H9 (cell line): ENCODE data around the gene SLC19A1. TPM values are rescaled to one million over a fixed set of nuclear protein-coding genes. Genes with fewer than 3 reads are reported as not detected.
A peak's percentile ranks its signal among the peaks of the same experiment; 100 is the strongest.

Experiments
- DNase-seq: peaks from one replicate; pipeline ENCODE4 v3.0.0-alpha.2; 2017
- H2AFZ ChIP-seq: one replicate; pipeline ENCODE4 v1.6.1; 2013; ENCODE audit warnings: mild to moderate bottlenecking, low read length, control low read depth, moderate library complexity
- H2AK5ac ChIP-seq: 2 replicates; pipeline ENCODE4 v1.6.1; 2013; ENCODE audit warnings: low read length, control low read depth, mixed read lengths; ENCODE audit not compliant: insufficient read length
- H2BK120ac ChIP-seq: one replicate; pipeline ENCODE4 v1.6.1; 2013; ENCODE audit warnings: low read depth, mild to moderate bottlenecking, low read length, control low read depth, inconsistent platforms; ENCODE audit not compliant: poor library complexity, severe bottlenecking
- H2BK12ac ChIP-seq: 2 replicates; pipeline ENCODE4 v1.6.1; 2013; ENCODE audit warnings: low read length, control low read depth, mixed read lengths, low read depth; ENCODE audit not compliant: insufficient read length
- H2BK15ac ChIP-seq: 2 replicates; pipeline ENCODE4 v1.6.1; 2013; ENCODE audit warnings: low read depth, low read length, control low read depth
- H2BK20ac ChIP-seq: one replicate; pipeline ENCODE4 v1.6.1; 2013; ENCODE audit warnings: low read depth, mild to moderate bottlenecking, low read length, control low read depth, inconsistent platforms; ENCODE audit not compliant: poor library complexity, severe bottlenecking
- H2BK5ac ChIP-seq: 2 replicates; pipeline ENCODE4 v1.6.1; 2013; ENCODE audit warnings: low read length, control low read depth, mixed read lengths; ENCODE audit not compliant: insufficient read length
- H3K14ac ChIP-seq: 2 replicates; pipeline ENCODE4 v1.6.1; 2013; ENCODE audit warnings: low read length, control low read depth; ENCODE audit not compliant: insufficient read depth
- H3K18ac ChIP-seq: 2 replicates; pipeline ENCODE4 v1.6.1; 2013; ENCODE audit warnings: low read depth, mild to moderate bottlenecking, mixed read lengths, low read length, control low read depth; ENCODE audit not compliant: insufficient read length
- H3K23ac ChIP-seq: 2 replicates; pipeline ENCODE4 v1.6.1; 2013; ENCODE audit warnings: low read length, control low read depth, mixed read lengths, low read depth; ENCODE audit not compliant: insufficient read length
- H3K23me2 ChIP-seq: 2 replicates; pipeline ENCODE4 v1.6.1; 2013; ENCODE audit warnings: low read depth, mild to moderate bottlenecking, mixed read lengths, low read length, control low read depth; ENCODE audit not compliant: insufficient read length, poor library complexity, severe bottlenecking
- H3K27ac ChIP-seq: 2 replicates; pipeline ENCODE4 v1.5.1; 2013; ENCODE audit warnings: low read length, control low read depth, mixed read lengths, low read depth; ENCODE audit not compliant: insufficient read length
- H3K27me3 ChIP-seq: 2 replicates; pipeline ENCODE4 v1.6.1; 2013; ENCODE audit warnings: low read length, control low read depth, inconsistent platforms; ENCODE audit not compliant: insufficient read depth
- H3K4ac ChIP-seq: 2 replicates; pipeline ENCODE4 v1.6.1; 2013; ENCODE audit warnings: low read depth, mild to moderate bottlenecking, control low read depth, inconsistent platforms, low read length, moderate library complexity
- H3K4me1 ChIP-seq: 2 replicates; pipeline ENCODE4 v1.6.1; 2013; ENCODE audit warnings: low read length, control low read depth, inconsistent platforms; ENCODE audit not compliant: insufficient read depth
- H3K4me2 ChIP-seq: 2 replicates; pipeline ENCODE4 v1.6.1; 2013; ENCODE audit warnings: low read length, control low read depth, mixed read lengths; ENCODE audit not compliant: insufficient read length, insufficient read depth
- H3K56ac ChIP-seq: 2 replicates; pipeline ENCODE4 v1.6.1; 2013; ENCODE audit warnings: low read depth, mild to moderate bottlenecking, mixed read lengths, low read length, control low read depth; ENCODE audit not compliant: insufficient read length
- H3K79me1 ChIP-seq: 2 replicates; pipeline ENCODE4 v1.6.1; 2013; ENCODE audit warnings: low read depth, mild to moderate bottlenecking, moderate library complexity, low read length, control low read depth, inconsistent platforms; ENCODE audit not compliant: insufficient read depth, poor library complexity, severe bottlenecking
- H3K79me2 ChIP-seq: 2 replicates; pipeline ENCODE4 v1.6.1; 2013; ENCODE audit warnings: low read length, control low read depth, inconsistent platforms; ENCODE audit not compliant: insufficient read depth
- H3K9ac ChIP-seq: 2 replicates; pipeline ENCODE4 v1.6.1; 2013; ENCODE audit warnings: low read length, control low read depth, mixed read lengths; ENCODE audit not compliant: insufficient read length; ENCODE audit errors: extremely low read depth
- H3K9me3 ChIP-seq: one replicate; pipeline ENCODE4 v1.6.1; 2013; ENCODE audit warnings: low read depth, low read length, inconsistent platforms; ENCODE audit not compliant: control insufficient read depth
- H3T11ph ChIP-seq: one replicate; pipeline ENCODE4 v1.6.1; 2013; ENCODE audit warnings: mild to moderate bottlenecking, low read length, control low read depth, inconsistent platforms
- H4K20me1 ChIP-seq: one replicate; pipeline ENCODE4 v1.6.1; 2013; ENCODE audit not compliant: control insufficient read depth, insufficient read length, insufficient read depth
- H4K5ac ChIP-seq: 2 replicates; pipeline ENCODE4 v1.6.1; 2013; ENCODE audit warnings: low read depth, mild to moderate bottlenecking, mixed read lengths, low read length, control low read depth; ENCODE audit not compliant: insufficient read length
- H4K8ac ChIP-seq: replicated peaks from 2 replicates; pipeline ENCODE4 v1.6.1; 2013; ENCODE audit warnings: low read length, control low read depth, mixed read lengths, low read depth; ENCODE audit not compliant: insufficient read length
- H4K91ac ChIP-seq: 2 replicates; pipeline ENCODE4 v1.6.1; 2013; ENCODE audit warnings: low read depth, mild to moderate bottlenecking, moderate library complexity, mixed read lengths, low read length, control low read depth; ENCODE audit not compliant: insufficient read length
- H3K27ac Mint-ChIP-seq, 3 experiments: 2 replicates in 2 of 3; 3 replicates in 1 of 3; pipeline ENCODE4 v1.8.0; 2020 to 2021; ENCODE audit warnings: mixed read lengths in 3 of 3, mild to moderate bottlenecking in 1 of 3, moderate library complexity in 1 of 3
- H3K27me3 Mint-ChIP-seq: 2 replicates; pipeline ENCODE4 v1.8.0; 2021; ENCODE audit warnings: low read depth, mild to moderate bottlenecking, moderate library complexity, mixed read lengths
- H3K36me3 Mint-ChIP-seq, 3 experiments: 2 replicates in 2 of 3; 3 replicates in 1 of 3; pipeline ENCODE4 v1.8.0; 2020 to 2021; ENCODE audit warnings: low read depth in 3 of 3, mixed read lengths in 3 of 3; ENCODE audit not compliant: insufficient read depth in 1 of 3
- H3K4me1 Mint-ChIP-seq, 2 experiments: 2 replicates each; pipeline ENCODE4 v1.8.0; 2020; ENCODE audit warnings: mixed read lengths in 2 of 2
- H3K4me3 Mint-ChIP-seq, 2 experiments: 2 replicates in 1 of 2; 3 replicates in 1 of 2; pipeline ENCODE4 v1.8.0; 2020 to 2021; ENCODE audit warnings: mild to moderate bottlenecking in 2 of 2, mixed read lengths in 2 of 2, moderate library complexity in 1 of 2
- H3K9me3 Mint-ChIP-seq, 2 experiments: 2 replicates in 1 of 2; 3 replicates in 1 of 2; pipeline ENCODE4 v1.8.0; 2020; ENCODE audit warnings: mild to moderate bottlenecking in 2 of 2, mixed read lengths in 2 of 2, moderate library complexity in 1 of 2
- CTCF ChIP-seq: fragments of 200-600 bp; sonication (generic); conservative IDR thresholded peaks from 3 replicates; pipeline ENCODE4 v1.8.0; 2021; ENCODE audit warnings: antibody characterized with exemption, mild to moderate bottlenecking
- WGBS: extraction: QIAGEN DNeasy Blood & Tissue Kit; methylation state at CpG from one replicate; pipeline ENCODE4 v1.1.7; 2013; ENCODE audit warnings: missing lambda C conversion rate, low lambda C conversion rate, mixed read lengths; ENCODE audit not compliant: insufficient read length; ENCODE audit errors: extremely low coverage; 5-methylcytosine and 5-hydroxymethylcytosine counted together
- total RNA-seq: library from RNA; stranded (reverse); gene quantifications from 2 replicates; pipeline ENCODE4 v1.2.1, GENCODE V29; 2021

The SLC19A1 gene
- total RNA-seq, 1 experiment from 2014 or later: 32.4 TPM

- no peak overlapping the region for H4K91ac ChIP-seq
- no peak overlapping the region for H2BK12ac ChIP-seq
- no peak overlapping the region for H3K4me3 Mint-ChIP-seq
- H2BK120ac ChIP-seq: no peak overlapping the region
- no peak overlapping the region for H3K23ac ChIP-seq
- no peak overlapping the region for H2BK20ac ChIP-seq
- no peak overlapping the region for H3K9ac ChIP-seq
- peak overlapping the region in 1 of 3 experiments; percentile 25; a peak in 1 of 7 replicates for H3K27ac Mint-ChIP-seq
- peaks cover 0 to 4% of the 10 kb centered on the region in 2 experiments; a peak in 1 of 4 replicates for H3K4me1 Mint-ChIP-seq
- DNase-seq: no peak
- no peak overlapping the region for H3K4me2 ChIP-seq
- H2AK5ac ChIP-seq: no peak overlapping the region
- no peaks in the 10 kb centered on the region for H3K79me1 ChIP-seq
- no peak overlapping the region for H3K14ac ChIP-seq
- no peak overlapping the region for H3K4ac ChIP-seq
- H3K27me3 ChIP-seq: no peaks in the 10 kb centered on the region
- no peaks in the 10 kb centered on the region for H4K20me1 ChIP-seq
- H3K27ac ChIP-seq: no peak overlapping the region
- H3K4me1 ChIP-seq: no peaks in the 10 kb centered on the region
- no peaks in the 10 kb centered on the region; a peak in 1 of 5 replicates for H3K9me3 Mint-ChIP-seq
- no peak overlapping the region for H3T11ph ChIP-seq
- no peak overlapping the region for H3K18ac ChIP-seq
- no peak overlapping the region for H4K5ac ChIP-seq
- no peaks in the 10 kb centered on the region for H3K23me2 ChIP-seq
- H3K27me3 Mint-ChIP-seq: peaks cover 7% of the 10 kb centered on the region; the same call in 1 of the 2 replicates
- no CpG with 5 or more reads among the region's 3 CpGs for WGBS
- no peak overlapping the region for H2BK5ac ChIP-seq
- no peak overlapping the region for H3K56ac ChIP-seq
- no peaks in the 10 kb centered on the region for H3K79me2 ChIP-seq
- no peak overlapping the region for H2AFZ ChIP-seq
- H3K36me3 Mint-ChIP-seq: peaks cover 0 to 40% (median 26%) of the 10 kb centered on the region in 3 experiments; a peak in 6 of 7 replicates
- no peak overlapping the region for H2BK15ac ChIP-seq
- no peaks in the 10 kb centered on the region for H3K9me3 ChIP-seq
- H4K8ac ChIP-seq: no peak overlapping the region
- TF ChIP-seq CTCF: no peak
Measured at GRCh38 chr21:45507888-45508508, 34.2 kb downstream of the SLC19A1 start.
